HepG2 (cell line): ENCODE results near the gene NYAP2. TPM values are rescaled to one million over a fixed set of nuclear protein-coding genes. Genes with fewer than 3 reads are reported as not detected.

Experiments
- ATAC-seq: fragments of 200-7000 bp; cut with Tn5 transposase; 3 replicates; pipeline ENCODE4 v1.9.1; 2020; ENCODE audit warnings: mild to moderate bottlenecking, moderate library complexity
- BruUV-seq: library from RNA; stranded (reverse); fragments of 400-500 nt; replicated peaks from 2 replicates; lab custom pipeline; 2021; lab: Mats Ljungman, UMichigan
- CTCF ChIA-PET: fragments of 300-600 bp; formaldehyde crosslinking; extraction: SDS; loops from one replicate; lab custom pipeline; 2021; ENCODE audit warnings: low total read pairs, inconsistent platforms, low intra/inter-chr PET ratio; lab: Yijun Ruan, JAX
- POLR2A ChIA-PET: fragments of 350-600 bp; sonication (Branson Sonifier 250); formaldehyde crosslinking; loops from one replicate; lab custom pipeline; 2020; ENCODE audit warnings: antibody characterized with exemption, inconsistent platforms; lab: Yijun Ruan, JAX
- DNase-seq: peaks from one replicate; pipeline ENCODE4 v3.0.0-alpha.2; 2015; ENCODE audit warnings: low spot score
- FAIRE-seq: peaks from 3 replicates; lab custom pipeline; 2011; peaks lifted over from hg19 to GRCh38; lab: Jason Lieb, UNC
- H2AFZ ChIP-seq: one replicate; pipeline ENCODE4 v1.6.1; 2011; ENCODE audit warnings: low read length, inconsistent platforms
- H3K27ac ChIP-seq: fragments of 300-600 bp; 3 replicates; pipeline ENCODE4 v1.8.0; 2011; ENCODE audit warnings: mixed run types, mild to moderate bottlenecking, mixed read lengths, low read length, inconsistent platforms; ENCODE audit not compliant: insufficient read depth; ENCODE audit errors: extremely low read length
- H3K27me3 ChIP-seq, 2 experiments: fragments of 200-600 bp in 1 of 2; 2 replicates in 1 of 2; 3 replicates in 1 of 2; pipeline versions ENCODE4 v1.6.0 to v1.8.0; 2011; ENCODE audit warnings: low read length in 2 of 2, mild to moderate bottlenecking in 2 of 2, moderate library complexity in 2 of 2, inconsistent platforms in 1 of 2; ENCODE audit not compliant: insufficient read depth in 2 of 2, control insufficient read depth in 1 of 2
- H3K36me3 ChIP-seq, 2 experiments: fragments of 200-600 bp in 1 of 2; replicated peaks in 1 of 2; 2 replicates in 1 of 2; 3 replicates in 1 of 2; pipeline versions ENCODE4 v1.5.1 to v1.8.0; 2011; ENCODE audit warnings: low read length in 2 of 2, inconsistent platforms in 1 of 2; ENCODE audit not compliant: insufficient read depth in 2 of 2, control insufficient read depth in 1 of 2
- H3K4me1 ChIP-seq: 2 replicates; pipeline ENCODE4 v1.5.1; 2012; ENCODE audit warnings: low read length, inconsistent platforms; ENCODE audit not compliant: insufficient read depth
- H3K4me2 ChIP-seq: 2 replicates; pipeline ENCODE4 v1.6.0; 2011; ENCODE audit warnings: low read depth, low read length, inconsistent platforms
- H3K4me3 ChIP-seq, 3 experiments: fragments of 200-600 bp in 1 of 3; sonication (generic), shearing (Covaris generic) in 1 of 3; replicated peaks in 1 of 3; 2 replicates each; pipeline ENCODE4 v1.5.1; 2011 to 2016; ENCODE audit warnings: low read length in 3 of 3, inconsistent platforms in 2 of 3, low read depth in 2 of 3, mild to moderate bottlenecking in 2 of 3, control low read depth in 1 of 3, mixed read lengths in 1 of 3; ENCODE audit not compliant: insufficient read depth in 1 of 3
- H3K79me2 ChIP-seq: one replicate; pipeline ENCODE4 v1.6.1; 2011; ENCODE audit warnings: low read length, inconsistent platforms; ENCODE audit not compliant: insufficient read depth
- H3K9ac ChIP-seq: 2 replicates; pipeline ENCODE4 v1.6.0; 2011; ENCODE audit warnings: mild to moderate bottlenecking, low read depth, low read length, inconsistent platforms; ENCODE audit not compliant: insufficient read depth
- H3K9me3 ChIP-seq: 2 replicates; pipeline ENCODE4 v1.5.1; 2012; ENCODE audit warnings: mild to moderate bottlenecking, low read length
- H4K20me1 ChIP-seq: 2 replicates; pipeline ENCODE4 v1.6.0; 2011; ENCODE audit warnings: inconsistent platforms, mild to moderate bottlenecking, low read length, moderate library complexity; ENCODE audit not compliant: insufficient read depth
- ARNT2 ChIP-seq: sonication (generic); formaldehyde crosslinking; IDR thresholded peaks from 2 replicates; pipeline ENCODE4 v1.8.0; 2022; ENCODE audit warnings: mild to moderate bottlenecking, low read depth, missing genetic modification reagents, moderate library complexity
- CCAR2 ChIP-seq: fragments of 200-400 bp; formaldehyde crosslinking; optimal IDR thresholded peaks from 2 replicates; pipeline ENCODE3; 2018; ENCODE audit warnings: low read depth, mild to moderate bottlenecking, low read length, moderate library complexity
- MED1 ChIP-seq: sonication (generic); formaldehyde crosslinking; IDR thresholded peaks from 2 replicates; pipeline ENCODE4 v1.4.0; 2020; ENCODE audit warnings: missing genetic modification reagents
- MLXIP ChIP-seq: sonication (generic); formaldehyde crosslinking; IDR thresholded peaks from 2 replicates; pipeline ENCODE4 v1.9.0; 2021; ENCODE audit warnings: missing genetic modification reagents, borderline replicate concordance
- THRA ChIP-seq: sonication (generic); formaldehyde crosslinking; IDR thresholded peaks from 2 replicates; pipeline ENCODE4 v1.4.0; 2020; ENCODE audit warnings: missing genetic modification reagents, borderline replicate concordance
- ZBTB33 ChIP-seq: sonication (generic); formaldehyde crosslinking; IDR thresholded peaks from 2 replicates; pipeline ENCODE4 v1.4.0; 2020; ENCODE audit warnings: missing genetic modification reagents
- ZMAT5 ChIP-seq: sonication (generic); formaldehyde crosslinking; IDR thresholded peaks from 2 replicates; pipeline ENCODE4 v1.5.0; 2020; ENCODE audit warnings: mild to moderate bottlenecking, low read depth, missing genetic modification reagents, borderline replicate concordance
- ZNF101 ChIP-seq: sonication (generic); formaldehyde crosslinking; IDR thresholded peaks from 2 replicates; pipeline ENCODE4 v1.4.0; 2020; ENCODE audit warnings: mild to moderate bottlenecking, low read depth, missing genetic modification reagents, borderline replicate concordance
- ZNF34 ChIP-seq: sonication (generic); formaldehyde crosslinking; IDR thresholded peaks from 2 replicates; pipeline ENCODE4 v1.4.0; 2020; ENCODE audit warnings: mild to moderate bottlenecking, missing genetic modification reagents, borderline replicate concordance
- ZNF446 ChIP-seq: sonication (generic); formaldehyde crosslinking; IDR thresholded peaks from 2 replicates; pipeline ENCODE4 v1.5.0; 2020; ENCODE audit warnings: mild to moderate bottlenecking, missing genetic modification reagents
- ZNF740 ChIP-seq: sonication (generic); formaldehyde crosslinking; IDR thresholded peaks from 2 replicates; pipeline ENCODE4 v1.4.0; 2020; ENCODE audit warnings: missing genetic modification reagents
- WGBS: methylation state at CpG from one replicate; pipeline ENCODE4 v1.1.6; 2017; ENCODE audit warnings: low lambda C conversion rate; 5-methylcytosine and 5-hydroxymethylcytosine counted together
- in situ Hi-C: cut with HindIII; loops from 2 replicates; pipeline ENCODE4 v1.10.0; 2017; ENCODE audit warnings: low pct_unique_long_range_greater_than_20kb; ENCODE audit not compliant: extremely low pct_ligation_motif_present
- intact Hi-C: fragments of 100-400 bp; cut with micrococcal nuclease; formaldehyde crosslinking; loops from one replicate; pipeline ENCODE4 v1.10.0; 2022; ENCODE audit not compliant: unreplicated experiment
- polyA plus RNA-seq, 8 experiments: library from polyadenylated mRNA; depleted of rRNA in 3 of 8; stranded (reverse) in 7 of 8; unstranded in 1 of 8; fragments of >200 nt; fragmentation: Illumina TruSeq in 4 of 8; extraction: Trizol in 4 of 8; gene quantifications; 2 replicates each; pipeline versions ENCODE4 v1.2.1 to v1.2.3, GENCODE V29; 2011 to 2016; ENCODE audit warnings: low read depth in 4 of 8, missing spikeins in 1 of 8, mixed read lengths in 1 of 8; ENCODE audit not compliant: insufficient read depth in 1 of 8
- total RNA-seq, 5 experiments: library from RNA; depleted of rRNA; stranded (reverse); fragments of >200 nt; fragmentation: Illumina TruSeq; extraction: Trizol; gene quantifications; 2 replicates each; pipeline ENCODE4 v1.2.3, GENCODE V29; 2016; ENCODE audit warnings: low read depth in 1 of 5

Gene NYAP2
- total and polyA plus RNA-seq, 2 of the 13 experiments (the other 11 are each of a cell fraction or from before 2014, with no cell fraction given) = not detected

- no peak for ATAC-seq
- Histone ChIP-seq H3K4me1 (no peaks in the 10 kb centered on the region), H3K27me3 (no peaks in the 10 kb centered on the region), H2AFZ (no peak overlapping the region), H3K4me2 (no peak overlapping the region), H4K20me1 (no peaks in the 10 kb centered on the region), H3K27ac (no peak overlapping the region), H3K79me2 (no peaks in the 10 kb centered on the region), H3K9me3 (no peaks in the 10 kb centered on the region), H3K4me3 (no peak overlapping the region), H3K9ac (no peak overlapping the region)
- BruUV-seq = no TSS peak
- POLR2A ChIA-PET = no interaction called here
- WGBS = 0% methylated on average over 1 of the region's 1 CpG
- DNase-seq = no peak
- in situ Hi-C loops (no loop called here), intact Hi-C loops (no loop called here)
- FAIRE-seq = no peak
- TF ChIP-seq CCAR2 = no peak
- no peak for TF ChIP-seq ZMAT5
- TF ChIP-seq ZNF740 (CRISPR knock-in tag) = no peak
- TF ChIP-seq ZNF446 (CRISPR knock-in tag) = no peak
- TF ChIP-seq ARNT2 = no peak
- no peak for TF ChIP-seq ZBTB33 (CRISPR knock-in tag)
- no peak for TF ChIP-seq ZNF101
- no peak for TF ChIP-seq THRA (CRISPR knock-in tag)
- TF ChIP-seq ZNF34 = no peak
- no peak for TF ChIP-seq MED1 (CRISPR knock-in tag)
- no peak for TF ChIP-seq MLXIP (CRISPR knock-in tag)
- TF ChIP-seq, all 625 proteins: peak for 0
- CTCF ChIA-PET = no interaction called here
- no peaks in the 10 kb centered on the region for H3K36me3 ChIP-seq
Observed at GRCh38 chr2:225599856-225600255, 200.3 kb downstream of the NYAP2 start.
